K562 (cell line): ENCODE measurements around the gene PAQR4. TPM values are rescaled to one million over a fixed set of nuclear protein-coding genes. Genes with fewer than 3 reads are reported as not detected.
"Not testable (repeated sequence)": the region's sequence is repeated elsewhere in the genome, so short reads cannot be mapped to it uniquely, and the experiment has no call there.

Experiments used
- ATAC-seq: fragments of 200-7000 bp; cut with Tn5 transposase; 3 replicates; pipeline ENCODE4 v1.9.1; 2020; ENCODE audit warnings: moderate library complexity
- BruUV-seq: library from RNA; stranded (reverse); fragments of 400-500 nt; replicated peaks from 2 replicates; lab custom pipeline; 2021; lab: Mats Ljungman, UMichigan
- CTCF ChIA-PET: fragments of 300-600 bp; formaldehyde crosslinking; extraction: SDS; loops from one replicate; lab custom pipeline; 2021; ENCODE audit warnings: low intra/inter-chr PET ratio; lab: Yijun Ruan, JAX
- POLR2A ChIA-PET: fragments of 300-600, 350-650 bp; sonication (Branson Sonifier 250); formaldehyde crosslinking; extraction: SDS; loops from one replicate; lab custom pipeline; 2021; ENCODE audit warnings: antibody characterized with exemption, inconsistent platforms; lab: Yijun Ruan, JAX
- DNase-seq, 4 experiments: peaks; one replicate each; pipeline versions ENCODE4 v3.0.0 to v3.0.0-alpha.2; 2011 to 2018; ENCODE audit warnings: low spot score in 3 of 4, mixed read lengths in 3 of 4; ENCODE audit errors: extremely low read depth in 1 of 4
- FAIRE-seq: peaks from 2 replicates; lab custom pipeline; 2011; peaks lifted over from hg19 to GRCh38; lab: Jason Lieb, UNC
- H2AFZ ChIP-seq: 2 replicates; pipeline ENCODE4 v1.6.0; 2011; ENCODE audit warnings: low read depth, low read length, control low read depth, inconsistent platforms
- H3K27ac ChIP-seq: fragments of 200-600 bp; 3 replicates; pipeline ENCODE4 v1.8.0; 2011; ENCODE audit warnings: low read depth, mild to moderate bottlenecking, control low read depth, inconsistent platforms, low read length, moderate library complexity, mixed read lengths; ENCODE audit errors: extremely low read depth
- H3K27me3 ChIP-seq, 2 experiments: fragments of 300-600 bp in 1 of 2; 2 replicates in 1 of 2; 3 replicates in 1 of 2; pipeline versions ENCODE4 v1.6.0 to v1.8.0; 2011; ENCODE audit warnings: inconsistent platforms in 2 of 2, low read length in 2 of 2, mild to moderate bottlenecking in 1 of 2, mixed read lengths in 1 of 2, moderate library complexity in 1 of 2; ENCODE audit not compliant: control insufficient read depth in 2 of 2, insufficient read depth in 2 of 2
- H3K36me3 ChIP-seq: fragments of 300-600 bp; 3 replicates; pipeline ENCODE4 v1.8.0; 2011; ENCODE audit warnings: mild to moderate bottlenecking, low read length, inconsistent platforms; ENCODE audit not compliant: control insufficient read depth, insufficient read depth
- H3K4me1 ChIP-seq, 2 experiments: fragments of 200-600 bp in 1 of 2; replicated peaks in 1 of 2; 2 replicates in 1 of 2; 3 replicates in 1 of 2; pipeline versions ENCODE4 v1.5.1 to v1.8.0; 2011; ENCODE audit warnings: inconsistent platforms in 2 of 2, low read length in 2 of 2, mild to moderate bottlenecking in 1 of 2, mixed read lengths in 1 of 2, moderate library complexity in 1 of 2; ENCODE audit not compliant: control insufficient read depth in 2 of 2, insufficient read depth in 2 of 2
- H3K4me2 ChIP-seq: 2 replicates; pipeline ENCODE4 v1.6.1; 2011; ENCODE audit warnings: low read length, control low read depth, inconsistent platforms, mixed read lengths; ENCODE audit not compliant: insufficient read depth
- H3K4me3 ChIP-seq: fragments of 200-600 bp; sonication (generic), shearing (Covaris generic); 2 replicates; pipeline ENCODE4 v1.5.1; 2016; ENCODE audit warnings: control low read depth, inconsistent platforms
- H3K79me2 ChIP-seq: fragments of 200-600 bp; 3 replicates; pipeline ENCODE4 v1.8.0; 2011; ENCODE audit warnings: low read length, inconsistent platforms; ENCODE audit not compliant: control insufficient read depth, insufficient read depth
- H3K9ac ChIP-seq, 2 experiments: 2 replicates each; pipeline versions ENCODE4 v1.6.0 to v1.6.1; 2011; ENCODE audit warnings: low read depth in 2 of 2, low read length in 2 of 2, control low read depth in 1 of 2, inconsistent platforms in 1 of 2, mild to moderate bottlenecking in 1 of 2, mixed read lengths in 1 of 2; ENCODE audit not compliant: insufficient read depth in 1 of 2
- H3K9me1 ChIP-seq: one replicate; pipeline ENCODE4 v1.6.0; 2011; ENCODE audit warnings: inconsistent platforms, mild to moderate bottlenecking, low read length, moderate library complexity; ENCODE audit not compliant: control insufficient read depth, insufficient read depth
- H3K9me3 ChIP-seq: replicated peaks from 2 replicates; pipeline ENCODE4 v1.5.1; 2011; ENCODE audit warnings: low read depth, low read length, inconsistent platforms; ENCODE audit not compliant: control insufficient read depth, insufficient read depth
- H4K20me1 ChIP-seq: replicated peaks from 2 replicates; pipeline ENCODE4 v1.6.1; 2011; ENCODE audit warnings: low read length, inconsistent platforms, mixed read lengths; ENCODE audit not compliant: control insufficient read depth, insufficient read depth
- EGR1 ChIP-seq: fragments of 450-650 bp; conservative IDR thresholded peaks from 2 replicates; pipeline ENCODE4 v1.6.1; 2017; ENCODE audit warnings: mild to moderate bottlenecking
- KDM1A ChIP-seq, 2 experiments: fragments of 450-650 bp; IDR thresholded peaks; 2 replicates each; pipeline ENCODE4 v1.6.1; 2016; ENCODE audit warnings: mild to moderate bottlenecking in 2 of 2
- NFIC ChIP-seq: fragments of 450-650 bp; IDR thresholded peaks from 2 replicates; pipeline ENCODE4 v1.6.1; 2017; ENCODE audit warnings: mild to moderate bottlenecking, inconsistent platforms
- RBFOX2 ChIP-seq: fragments of 200-400 bp; formaldehyde crosslinking; IDR thresholded peaks from 2 replicates; pipeline ENCODE4 v1.6.1; 2017; ENCODE audit warnings: low read depth, mild to moderate bottlenecking, low read length, moderate library complexity
- ZNF121 ChIP-seq: sonication (generic); formaldehyde crosslinking; conservative IDR thresholded peaks from 2 replicates; pipeline ENCODE4 v1.8.0; 2022; ENCODE audit warnings: missing genetic modification reagents
- WGBS: fragments of 100-300 bp; shearing (Covaris generic); methylation state at CpG from one replicate; pipeline ENCODE4 v1.1.6; 2016; ENCODE audit warnings: low coverage, mixed read lengths; ENCODE audit not compliant: insufficient coverage; ENCODE audit errors: missing lambda C conversion rate; 5-methylcytosine and 5-hydroxymethylcytosine counted together
- in situ Hi-C: fragments of 300-500 bp; cut with MboI; formaldehyde crosslinking; loops from 4 replicates; pipeline ENCODE4 v1.15.0; 2018; ENCODE audit warnings: inconsistent platforms, mixed read lengths
- intact Hi-C: fragments of 100-400 bp; cut with micrococcal nuclease; formaldehyde crosslinking; loops from 2 replicates; pipeline ENCODE4 v1.14.2; 2022
- polyA plus RNA-seq, 8 experiments: library from polyadenylated mRNA; depleted of rRNA in 4 of 8; stranded (reverse) in 5 of 8; unstranded in 3 of 8; fragments of >200 nt; fragmentation: Nextera tagmentation in 2 of 8; fragmentation: Illumina TruSeq in 1 of 8; extraction: Ambion mirVana in 2 of 8; extraction: Trizol in 1 of 8; gene quantifications; 2 replicates each; pipeline versions ENCODE4 v1.2.1 to v1.2.3, GENCODE V29; 2011 to 2014; ENCODE audit warnings: inconsistent platforms in 1 of 8, missing spikeins in 1 of 8
- total RNA-seq, 7 experiments: library from RNA; depleted of rRNA in 6 of 7; stranded (reverse); fragments of >200 nt in 6 of 7; fragmentation: Illumina TruSeq in 2 of 7; extraction: Trizol in 2 of 7; gene quantifications; 2 replicates each; pipeline versions ENCODE4 v1.2.1 to v1.2.3, GENCODE V29; 2011 to 2021; ENCODE audit warnings: low replicate concordance in 1 of 7

The PAQR4 gene
- total and polyA plus RNA-seq, 9 of the 15 experiments (the other 6 are each of a cell fraction or from before 2014, with no cell fraction given) = 0.62 to 40.4 (median 19.5) TPM

DNA sequence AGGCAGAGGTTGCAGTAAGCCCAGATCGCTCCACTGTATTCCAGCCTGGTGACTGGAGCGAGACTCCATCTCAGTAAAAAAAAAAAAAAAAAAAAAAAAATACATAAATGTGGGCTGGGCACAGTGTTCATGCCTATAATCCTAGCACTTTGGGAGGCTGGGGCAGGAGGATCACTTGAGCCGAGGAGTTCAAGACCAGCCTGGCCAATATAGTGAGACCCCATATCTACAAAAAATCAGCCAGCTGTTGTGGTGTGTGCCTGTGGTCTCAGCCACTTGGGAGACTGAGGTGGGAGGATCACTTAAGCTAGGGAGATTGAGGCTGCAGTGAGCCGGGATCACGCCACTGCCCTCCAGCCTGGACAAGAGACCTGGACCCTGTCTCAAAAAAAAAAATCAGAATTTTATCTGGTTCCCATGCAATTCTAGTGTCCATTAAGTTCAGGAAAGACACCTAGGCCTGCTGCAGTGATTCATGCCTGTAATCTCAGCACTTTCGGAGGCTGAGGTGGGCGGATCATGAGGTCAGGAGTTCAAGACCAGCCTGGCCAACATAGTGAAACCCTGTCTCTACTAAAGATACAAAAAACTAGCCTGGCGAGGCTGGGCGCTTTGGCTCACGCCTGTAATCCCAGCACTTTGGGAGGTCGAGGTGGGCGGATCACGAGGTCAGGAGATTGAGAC lies 37.8 kb upstream of the PAQR4 start:
- WGBS = 89% methylated on average over 13 of the region's 13 CpGs
- H2AFZ ChIP-seq, H3K9ac ChIP-seq, BruUV-seq, H3K27ac ChIP-seq: not testable (repeated sequence)
- H3K36me3 ChIP-seq = peaks cover 33% of the 10 kb centered on the region; the same call in 1 of the 3 replicates
- peak; percentile 80 to 89; a peak in 3 of 4 replicates for TF ChIP-seq KDM1A (IDR thresholded peaks at IDR 0.05)
- peak; percentile 41; the same call in 1 of the 2 replicates for TF ChIP-seq EGR1
- peak; percentile 74; the same call in 1 of the 2 replicates for TF ChIP-seq ZNF121
- TF ChIP-seq, all 486 proteins: peak for 3; not testable (repeated sequence) for 483
- in situ Hi-C loops, intact Hi-C loops, ATAC-seq, CTCF ChIA-PET, DNase-seq, FAIRE-seq, H3K79me2 ChIP-seq, H3K4me1 ChIP-seq, H3K4me2 ChIP-seq, H3K27me3 ChIP-seq, H4K20me1 ChIP-seq, H3K4me3 ChIP-seq, H3K9me3 ChIP-seq, H3K9me1 ChIP-seq: not testable (repeated sequence)
- POLR2A ChIA-PET = interaction anchor here (0.5 to 1.2 kb wide), 4 partner anchors 8 to 108 kb away, joined by 3 to 4 read pairs (median 3); no protein-coding TSS in a partner anchor

DNA sequence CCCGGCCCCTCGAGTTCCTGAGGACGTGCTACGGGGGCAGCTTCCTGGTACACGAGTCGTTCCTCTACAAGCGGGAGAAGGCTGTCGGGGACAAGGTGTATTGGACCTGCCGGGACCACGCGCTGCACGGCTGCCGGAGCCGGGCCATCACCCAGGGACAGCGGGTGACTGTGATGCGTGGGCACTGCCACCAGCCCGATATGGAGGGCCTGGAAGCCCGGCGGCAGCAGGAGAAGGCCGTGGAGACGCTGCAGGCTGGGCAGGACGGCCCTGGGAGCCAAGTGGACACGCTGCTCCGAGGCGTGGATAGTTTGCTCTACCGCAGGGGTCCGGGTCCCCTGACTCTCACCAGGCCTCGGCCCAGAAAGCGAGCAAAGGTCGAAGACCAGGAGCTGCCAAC lies 36.0 kb upstream of the PAQR4 start:
- H3K27ac ChIP-seq = no peak overlapping the region
- no peaks in the 10 kb centered on the region for H3K9me1 ChIP-seq
- no peak overlapping the region for H2AFZ ChIP-seq
- H3K27me3 ChIP-seq = no peaks in the 10 kb centered on the region
- no peaks in the 10 kb centered on the region for H3K9me3 ChIP-seq
- H3K9ac ChIP-seq = 0 out of 4 replicates have a peak overlapping the region, but pooled peaks of 1 of the 2 experiments have one; percentile 9
- no peak for ATAC-seq
- ChIA-PET CTCF (no interaction called here), POLR2A (interaction anchor here (0.6 kb wide), 1 partner anchor 82 kb away, joined by 3 read pairs; no protein-coding TSS in a partner anchor)
- H3K4me1 ChIP-seq = peaks cover 0 to 14% of the 10 kb centered on the region in 2 experiments; a peak in 2 of 5 replicates
- TF ChIP-seq RBFOX2 (0 out of 2 replicates have a peak, but pooled peaks have one; percentile 28), NFIC (no peak)
- no peak for FAIRE-seq
- H4K20me1 ChIP-seq = no peaks in the 10 kb centered on the region
- BruUV-seq = no TSS peak
- H3K79me2 ChIP-seq = no peaks in the 10 kb centered on the region
- intact Hi-C loops = no loop called here
- WGBS = 95% methylated on average over 25 of the region's 30 CpGs
- in situ Hi-C loops = no loop called here
- no peak overlapping the region for H3K4me2 ChIP-seq
- no peak for DNase-seq
- no peak overlapping the region for H3K4me3 ChIP-seq
- peaks cover 49% of the 10 kb centered on the region; the same call in 2 of the 3 replicates for H3K36me3 ChIP-seq
